H9 (cell line): ENCODE measurements around the gene AK9. TPM values are rescaled to one million over a fixed set of nuclear protein-coding genes. Genes with fewer than 3 reads are reported as not detected.

Source experiments
- DNase-seq: peaks from one replicate; pipeline ENCODE4 v3.0.0-alpha.2; 2017
- H2AFZ ChIP-seq: one replicate; pipeline ENCODE4 v1.6.1; 2013; ENCODE audit warnings: mild to moderate bottlenecking, low read length, control low read depth, moderate library complexity
- H2AK5ac ChIP-seq: 2 replicates; pipeline ENCODE4 v1.6.1; 2013; ENCODE audit warnings: low read length, control low read depth, mixed read lengths; ENCODE audit not compliant: insufficient read length
- H2BK120ac ChIP-seq: one replicate; pipeline ENCODE4 v1.6.1; 2013; ENCODE audit warnings: low read depth, mild to moderate bottlenecking, low read length, control low read depth, inconsistent platforms; ENCODE audit not compliant: poor library complexity, severe bottlenecking
- H2BK12ac ChIP-seq: 2 replicates; pipeline ENCODE4 v1.6.1; 2013; ENCODE audit warnings: low read length, control low read depth, mixed read lengths, low read depth; ENCODE audit not compliant: insufficient read length
- H2BK15ac ChIP-seq: 2 replicates; pipeline ENCODE4 v1.6.1; 2013; ENCODE audit warnings: low read depth, low read length, control low read depth
- H2BK20ac ChIP-seq: one replicate; pipeline ENCODE4 v1.6.1; 2013; ENCODE audit warnings: low read depth, mild to moderate bottlenecking, low read length, control low read depth, inconsistent platforms; ENCODE audit not compliant: poor library complexity, severe bottlenecking
- H2BK5ac ChIP-seq: 2 replicates; pipeline ENCODE4 v1.6.1; 2013; ENCODE audit warnings: low read length, control low read depth, mixed read lengths; ENCODE audit not compliant: insufficient read length
- H3K14ac ChIP-seq: 2 replicates; pipeline ENCODE4 v1.6.1; 2013; ENCODE audit warnings: low read length, control low read depth; ENCODE audit not compliant: insufficient read depth
- H3K18ac ChIP-seq: 2 replicates; pipeline ENCODE4 v1.6.1; 2013; ENCODE audit warnings: low read depth, mild to moderate bottlenecking, mixed read lengths, low read length, control low read depth; ENCODE audit not compliant: insufficient read length
- H3K23ac ChIP-seq: 2 replicates; pipeline ENCODE4 v1.6.1; 2013; ENCODE audit warnings: low read length, control low read depth, mixed read lengths, low read depth; ENCODE audit not compliant: insufficient read length
- H3K23me2 ChIP-seq: 2 replicates; pipeline ENCODE4 v1.6.1; 2013; ENCODE audit warnings: low read depth, mild to moderate bottlenecking, mixed read lengths, low read length, control low read depth; ENCODE audit not compliant: insufficient read length, poor library complexity, severe bottlenecking
- H3K27ac ChIP-seq: 2 replicates; pipeline ENCODE4 v1.5.1; 2013; ENCODE audit warnings: low read length, control low read depth, mixed read lengths, low read depth; ENCODE audit not compliant: insufficient read length
- H3K27me3 ChIP-seq: 2 replicates; pipeline ENCODE4 v1.6.1; 2013; ENCODE audit warnings: low read length, control low read depth, inconsistent platforms; ENCODE audit not compliant: insufficient read depth
- H3K4ac ChIP-seq: 2 replicates; pipeline ENCODE4 v1.6.1; 2013; ENCODE audit warnings: low read depth, mild to moderate bottlenecking, control low read depth, inconsistent platforms, low read length, moderate library complexity
- H3K4me1 ChIP-seq: 2 replicates; pipeline ENCODE4 v1.6.1; 2013; ENCODE audit warnings: low read length, control low read depth, inconsistent platforms; ENCODE audit not compliant: insufficient read depth
- H3K4me2 ChIP-seq: 2 replicates; pipeline ENCODE4 v1.6.1; 2013; ENCODE audit warnings: low read length, control low read depth, mixed read lengths; ENCODE audit not compliant: insufficient read length, insufficient read depth
- H3K56ac ChIP-seq: 2 replicates; pipeline ENCODE4 v1.6.1; 2013; ENCODE audit warnings: low read depth, mild to moderate bottlenecking, mixed read lengths, low read length, control low read depth; ENCODE audit not compliant: insufficient read length
- H3K79me1 ChIP-seq: 2 replicates; pipeline ENCODE4 v1.6.1; 2013; ENCODE audit warnings: low read depth, mild to moderate bottlenecking, moderate library complexity, low read length, control low read depth, inconsistent platforms; ENCODE audit not compliant: insufficient read depth, poor library complexity, severe bottlenecking
- H3K79me2 ChIP-seq: 2 replicates; pipeline ENCODE4 v1.6.1; 2013; ENCODE audit warnings: low read length, control low read depth, inconsistent platforms; ENCODE audit not compliant: insufficient read depth
- H3K9ac ChIP-seq: 2 replicates; pipeline ENCODE4 v1.6.1; 2013; ENCODE audit warnings: low read length, control low read depth, mixed read lengths; ENCODE audit not compliant: insufficient read length; ENCODE audit errors: extremely low read depth
- H3K9me3 ChIP-seq: one replicate; pipeline ENCODE4 v1.6.1; 2013; ENCODE audit warnings: low read depth, low read length, inconsistent platforms; ENCODE audit not compliant: control insufficient read depth
- H3T11ph ChIP-seq: one replicate; pipeline ENCODE4 v1.6.1; 2013; ENCODE audit warnings: mild to moderate bottlenecking, low read length, control low read depth, inconsistent platforms
- H4K20me1 ChIP-seq: one replicate; pipeline ENCODE4 v1.6.1; 2013; ENCODE audit not compliant: control insufficient read depth, insufficient read length, insufficient read depth
- H4K5ac ChIP-seq: 2 replicates; pipeline ENCODE4 v1.6.1; 2013; ENCODE audit warnings: low read depth, mild to moderate bottlenecking, mixed read lengths, low read length, control low read depth; ENCODE audit not compliant: insufficient read length
- H4K8ac ChIP-seq: replicated peaks from 2 replicates; pipeline ENCODE4 v1.6.1; 2013; ENCODE audit warnings: low read length, control low read depth, mixed read lengths, low read depth; ENCODE audit not compliant: insufficient read length
- H4K91ac ChIP-seq: 2 replicates; pipeline ENCODE4 v1.6.1; 2013; ENCODE audit warnings: low read depth, mild to moderate bottlenecking, moderate library complexity, mixed read lengths, low read length, control low read depth; ENCODE audit not compliant: insufficient read length
- H3K27ac Mint-ChIP-seq, 3 experiments: 2 replicates in 2 of 3; 3 replicates in 1 of 3; pipeline ENCODE4 v1.8.0; 2020 to 2021; ENCODE audit warnings: mixed read lengths in 3 of 3, mild to moderate bottlenecking in 1 of 3, moderate library complexity in 1 of 3
- H3K27me3 Mint-ChIP-seq: 2 replicates; pipeline ENCODE4 v1.8.0; 2021; ENCODE audit warnings: low read depth, mild to moderate bottlenecking, moderate library complexity, mixed read lengths
- H3K36me3 Mint-ChIP-seq, 3 experiments: 2 replicates in 2 of 3; 3 replicates in 1 of 3; pipeline ENCODE4 v1.8.0; 2020 to 2021; ENCODE audit warnings: low read depth in 3 of 3, mixed read lengths in 3 of 3; ENCODE audit not compliant: insufficient read depth in 1 of 3
- H3K4me1 Mint-ChIP-seq, 2 experiments: 2 replicates each; pipeline ENCODE4 v1.8.0; 2020; ENCODE audit warnings: mixed read lengths in 2 of 2
- H3K4me3 Mint-ChIP-seq, 2 experiments: 2 replicates in 1 of 2; 3 replicates in 1 of 2; pipeline ENCODE4 v1.8.0; 2020 to 2021; ENCODE audit warnings: mild to moderate bottlenecking in 2 of 2, mixed read lengths in 2 of 2, moderate library complexity in 1 of 2
- H3K9me3 Mint-ChIP-seq, 2 experiments: 2 replicates in 1 of 2; 3 replicates in 1 of 2; pipeline ENCODE4 v1.8.0; 2020; ENCODE audit warnings: mild to moderate bottlenecking in 2 of 2, mixed read lengths in 2 of 2, moderate library complexity in 1 of 2
- CTCF ChIP-seq: fragments of 200-600 bp; sonication (generic); conservative IDR thresholded peaks from 3 replicates; pipeline ENCODE4 v1.8.0; 2021; ENCODE audit warnings: antibody characterized with exemption, mild to moderate bottlenecking
- WGBS: extraction: QIAGEN DNeasy Blood & Tissue Kit; methylation state at CpG from one replicate; pipeline ENCODE4 v1.1.7; 2013; ENCODE audit warnings: missing lambda C conversion rate, low lambda C conversion rate, mixed read lengths; ENCODE audit not compliant: insufficient read length; ENCODE audit errors: extremely low coverage; 5-methylcytosine and 5-hydroxymethylcytosine counted together
- total RNA-seq: library from RNA; stranded (reverse); gene quantifications from 2 replicates; pipeline ENCODE4 v1.2.1, GENCODE V29; 2021

Gene AK9
- total RNA-seq, 1 experiment from 2014 or later = 2.3 TPM

DNA sequence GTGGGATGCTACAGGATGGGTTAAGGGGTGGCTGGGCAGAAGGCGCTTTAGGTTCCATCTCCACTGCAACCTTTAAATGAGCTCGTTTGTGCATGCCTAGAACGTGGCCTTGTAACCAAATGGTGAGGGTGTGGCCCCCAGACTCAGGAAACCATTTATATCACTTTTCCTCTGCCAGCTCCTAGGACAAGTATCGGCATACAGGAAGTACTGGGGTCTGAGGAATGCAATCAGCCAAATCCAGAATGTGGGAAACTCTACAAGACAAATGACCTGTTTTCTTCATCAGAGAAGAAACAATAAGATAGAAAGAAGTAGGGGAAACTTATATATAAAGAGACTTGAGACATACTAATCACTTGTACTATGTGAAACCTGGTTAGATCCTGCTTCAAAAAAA lies 21.2 kb downstream of the AK9 start:
- TF ChIP-seq CTCF = no peak
- H4K91ac ChIP-seq = no peak overlapping the region
- Mint-ChIP-seq H3K4me3 (no peak overlapping the region), H3K27me3 (no peaks in the 10 kb centered on the region), H3K9me3 (no peaks in the 10 kb centered on the region), H3K27ac (no peak overlapping the region; a peak in 1 of 7 replicates), H3K36me3 (no peaks in the 10 kb centered on the region), H3K4me1 (peaks cover 9 to 10% of the 10 kb centered on the region in 2 experiments)
- H3K4me1 ChIP-seq = peaks cover 3% of the 10 kb centered on the region; the same call in 1 of the 2 replicates
- H3K4ac ChIP-seq = no peak overlapping the region
- no peak overlapping the region for H2BK20ac ChIP-seq
- H3K79me2 ChIP-seq = no peaks in the 10 kb centered on the region
- no peak overlapping the region for H3K27ac ChIP-seq
- no peak overlapping the region for H3K4me2 ChIP-seq
- no peak overlapping the region for H2BK5ac ChIP-seq
- no peak overlapping the region for H3K56ac ChIP-seq
- no peaks in the 10 kb centered on the region for H3K79me1 ChIP-seq
- no peak overlapping the region for H2BK15ac ChIP-seq
- H3K23me2 ChIP-seq = no peaks in the 10 kb centered on the region
- no peak overlapping the region for H2AFZ ChIP-seq
- WGBS = no CpG with 5 or more reads among the region's 4 CpGs
- H3T11ph ChIP-seq = no peak overlapping the region
- H3K14ac ChIP-seq = no peak overlapping the region
- H2BK120ac ChIP-seq = no peak overlapping the region
- DNase-seq = no peak
- H4K8ac ChIP-seq = no peak overlapping the region
- H2AK5ac ChIP-seq = no peak overlapping the region
- H4K20me1 ChIP-seq = no peaks in the 10 kb centered on the region
- no peaks in the 10 kb centered on the region for H3K27me3 ChIP-seq
- H4K5ac ChIP-seq = no peak overlapping the region
- no peaks in the 10 kb centered on the region for H3K9me3 ChIP-seq
- H3K23ac ChIP-seq = no peak overlapping the region
- no peak overlapping the region for H3K18ac ChIP-seq
- H2BK12ac ChIP-seq = no peak overlapping the region
- no peak overlapping the region for H3K9ac ChIP-seq
